GM23338 (cell line): Measurements from ENCODE around the gene EGFR. TPM values are rescaled to one million over a fixed set of nuclear protein-coding genes. Genes with fewer than 3 reads are reported as not detected.

Source experiments
- ATAC-seq: fragments of 200-7000 bp; cut with Tn5 transposase; 3 replicates; pipeline ENCODE4 v1.9.1; 2020
- DNase-seq: peaks from one replicate; pipeline ENCODE4 v3.0.0-alpha.2; 2015; ENCODE audit warnings: low spot score
- H2AFZ ChIP-seq: fragments of 200-600 bp; sonication (generic); 2 replicates; pipeline ENCODE4 v1.8.0; 2016; ENCODE audit warnings: antibody characterized with exemption, mild to moderate bottlenecking, moderate library complexity
- H3F3A ChIP-seq: fragments of 200-600 bp; sonication (generic); replicated peaks from 2 replicates; pipeline ENCODE4 v1.8.0; 2017; ENCODE audit warnings: antibody characterized with exemption, mixed run types, low read depth
- H3K27ac ChIP-seq: fragments of 200-600 bp; sonication (generic); 2 replicates; pipeline ENCODE4 v1.6.1; 2016; ENCODE audit warnings: low read depth
- H3K27me3 ChIP-seq: fragments of 200-600 bp; sonication (generic); 2 replicates; pipeline ENCODE4 v1.8.0; 2016; ENCODE audit warnings: mild to moderate bottlenecking, mixed run types, moderate library complexity; ENCODE audit not compliant: insufficient read depth
- H3K36me3 ChIP-seq: fragments of 200-600 bp; sonication (generic); 2 replicates; pipeline ENCODE4 v1.8.0; 2016; ENCODE audit warnings: mild to moderate bottlenecking; ENCODE audit not compliant: insufficient read depth
- H3K4me1 ChIP-seq: fragments of 200-600 bp; sonication (generic); 2 replicates; pipeline ENCODE4 v1.8.0; 2016; ENCODE audit warnings: mild to moderate bottlenecking, moderate library complexity; ENCODE audit not compliant: insufficient read depth
- H3K4me2 ChIP-seq: fragments of 200-600 bp; sonication (generic); 2 replicates; pipeline ENCODE4 v1.7.1; 2017; ENCODE audit warnings: mixed run types
- H3K4me3 ChIP-seq: fragments of 200-600 bp; sonication (generic); 2 replicates; pipeline ENCODE4 v1.6.1; 2016; ENCODE audit warnings: mixed run types
- H3K79me2 ChIP-seq: fragments of 200-600 bp; sonication (generic); replicated peaks from 2 replicates; pipeline ENCODE4 v1.8.0; 2017; ENCODE audit warnings: mild to moderate bottlenecking; ENCODE audit not compliant: insufficient read depth
- H3K9me2 ChIP-seq: fragments of 200-600 bp; sonication (generic); 2 replicates; pipeline ENCODE4 v1.8.0; 2017; ENCODE audit not compliant: insufficient read depth
- H4K20me1 ChIP-seq: fragments of 200-600 bp; sonication (generic); replicated peaks from 2 replicates; pipeline ENCODE4 v1.8.0; 2017; ENCODE audit warnings: mild to moderate bottlenecking; ENCODE audit not compliant: insufficient read depth
- H3K27ac Mint-ChIP-seq: 2 replicates; pipeline ENCODE4 v1.8.0; 2020; ENCODE audit warnings: inconsistent platforms, mild to moderate bottlenecking, moderate library complexity, mixed read lengths
- H3K27me3 Mint-ChIP-seq: 3 replicates; pipeline ENCODE4 v1.8.0; 2022; ENCODE audit warnings: low read depth, mild to moderate bottlenecking, moderate library complexity, mixed read lengths, inconsistent platforms; ENCODE audit not compliant: insufficient read depth, poor library complexity
- H3K36me3 Mint-ChIP-seq: 3 replicates; pipeline ENCODE4 v1.8.0; 2021; ENCODE audit warnings: low read depth, mild to moderate bottlenecking, inconsistent platforms, moderate library complexity, mixed read lengths
- H3K4me1 Mint-ChIP-seq: 3 replicates; pipeline ENCODE4 v1.8.0; 2020; ENCODE audit warnings: mild to moderate bottlenecking, inconsistent platforms, mixed read lengths
- H3K4me3 Mint-ChIP-seq: 3 replicates; pipeline ENCODE4 v1.8.0; 2021; ENCODE audit warnings: moderate library complexity, mild to moderate bottlenecking, inconsistent platforms, mixed read lengths
- H3K9me3 Mint-ChIP-seq: 3 replicates; pipeline ENCODE4 v1.8.0; 2020; ENCODE audit warnings: moderate library complexity, mild to moderate bottlenecking, inconsistent platforms, mixed read lengths
- CREB1 ChIP-seq: fragments of 250-450 bp; sonication (Bioruptor Pico); IDR thresholded peaks from 2 replicates; pipeline ENCODE4 v1.5.0; 2020; ENCODE audit warnings: low read depth, mild to moderate bottlenecking, moderate library complexity
- CTCF ChIP-seq, 2 experiments: fragments of 200-600 bp in 1 of 2; sonication (generic) in 1 of 2; conservative IDR thresholded peaks; 2 replicates each; pipeline versions ENCODE4 v1.5.1 to v1.6.1; 2016 to 2017; ENCODE audit warnings: antibody characterized with exemption in 2 of 2, low read depth in 2 of 2, mild to moderate bottlenecking in 2 of 2, moderate library complexity in 1 of 2
- ETS1 ChIP-seq: IDR thresholded peaks from 2 replicates; pipeline ENCODE4 v1.6.1; 2016; ENCODE audit warnings: antibody characterized with exemption
- EZH2 ChIP-seq: fragments of 200-600 bp; sonication (generic); IDR thresholded peaks from one replicate; pipeline ENCODE4 v1.8.0; 2017; ENCODE audit warnings: antibody characterized with exemption, mild to moderate bottlenecking, low read depth; ENCODE audit not compliant: unreplicated experiment
- EZH2phosphoT487 ChIP-seq: fragments of 200-600 bp; sonication (generic); IDR thresholded peaks from one replicate; pipeline ENCODE4 v1.8.1; 2018; ENCODE audit warnings: antibody characterized with exemption; ENCODE audit not compliant: unreplicated experiment
- JUNB ChIP-seq: IDR thresholded peaks from one replicate; pipeline ENCODE4 v1.6.1; 2016; ENCODE audit warnings: antibody characterized with exemption; ENCODE audit not compliant: unreplicated experiment
- NANOG ChIP-seq: IDR thresholded peaks from 2 replicates; pipeline ENCODE4 v1.6.1; 2016; ENCODE audit warnings: antibody characterized with exemption, borderline replicate concordance
- POLR2AphosphoS5 ChIP-seq: IDR thresholded peaks from 2 replicates; pipeline ENCODE4 v1.6.1; 2016; ENCODE audit warnings: antibody characterized with exemption, low read depth
- REST ChIP-seq: IDR thresholded peaks from one replicate; pipeline ENCODE4 v1.6.1; 2018; ENCODE audit warnings: antibody characterized with exemption; ENCODE audit not compliant: unreplicated experiment
- STAT1 ChIP-seq: IDR thresholded peaks from one replicate; pipeline ENCODE4 v1.6.1; 2016; ENCODE audit warnings: antibody characterized with exemption; ENCODE audit not compliant: unreplicated experiment
- ZNF114 ChIP-seq: fragments of 250-450 bp; sonication (Bioruptor Pico); IDR thresholded peaks from 2 replicates; pipeline ENCODE4 v1.5.0; 2020; ENCODE audit warnings: mild to moderate bottlenecking, moderate library complexity
- ZNF331 ChIP-seq: fragments of 250-450 bp; sonication (Bioruptor Pico); IDR thresholded peaks from 2 replicates; pipeline ENCODE4 v1.5.0; 2020; ENCODE audit warnings: low read depth, mild to moderate bottlenecking, moderate library complexity
- ZNF462 ChIP-seq: fragments of 250-450 bp; sonication (Bioruptor Pico); IDR thresholded peaks from 2 replicates; pipeline ENCODE4 v1.5.0; 2020; ENCODE audit warnings: mild to moderate bottlenecking, moderate library complexity
- polyA plus RNA-seq: library from polyadenylated mRNA; unstranded; fragments of >200 nt; fragmentation: Nextera tagmentation; extraction: Ambion mirVana; gene quantifications from 2 replicates; pipeline ENCODE4 v1.2.1, GENCODE V29; 2016
- total RNA-seq: library from RNA; depleted of rRNA; stranded (reverse); fragments of >200 nt; shearing (Covaris generic); gene quantifications from 2 replicates; pipeline ENCODE4 v1.2.3, GENCODE V29; 2014

Gene EGFR
- total and polyA plus RNA-seq, 2 experiments from 2014 or later: 1.5 to 4.5 TPM

- no peak overlapping the region for H3K27ac Mint-ChIP-seq
These were observed 29.5 kb downstream of the EGFR start for GRCh38 chr7:55048221-55048859.

More at GRCh38 chr7:55048221-55048859, 29.5 kb downstream of the EGFR start:
- no peaks in the 10 kb centered on the region for H3K79me2 ChIP-seq
- no peaks in the 10 kb centered on the region for H3K4me1 ChIP-seq
- no peak overlapping the region for H3K4me2 ChIP-seq
- TF ChIP-seq ZNF462 (CRISPR knock-in tag) (no peak), CREB1 (CRISPR knock-in tag) (no peak), CTCF (conservative IDR thresholded peaks at IDR 0.05; ENCODE audit: low read depth in 2 of 2) (no peak), EZH2phosphoT487 (no peak), ZNF114 (CRISPR knock-in tag) (no peak), JUNB (no peak), REST (no peak), ETS1 (no peak), POLR2AphosphoS5 (no peak), ZNF331 (no peak), STAT1 (no peak), EZH2 (no peak), NANOG (no peak)
- H3K27ac ChIP-seq: no peak overlapping the region
- no peak overlapping the region for H3K4me3 ChIP-seq
- no peaks in the 10 kb centered on the region for H3K27me3 ChIP-seq
- no peak overlapping the region for H2AFZ ChIP-seq
- ATAC-seq (no peak), DNase-seq (no peak)
- H3F3A ChIP-seq: no peaks in the 10 kb centered on the region
- Mint-ChIP-seq H3K9me3 (no peaks in the 10 kb centered on the region), H3K27me3 (no peaks in the 10 kb centered on the region), H3K4me1 (peaks cover 8% of the 10 kb centered on the region), H3K36me3 (no peaks in the 10 kb centered on the region), H3K4me3 (no peak overlapping the region)
- H4K20me1 ChIP-seq: no peaks in the 10 kb centered on the region
- H3K36me3 ChIP-seq: no peaks in the 10 kb centered on the region
- no peaks in the 10 kb centered on the region for H3K9me2 ChIP-seq
